Neural progenitor cell (in vitro differentiated cells): ENCODE data around the gene TELO2. TPM values are rescaled to one million over a fixed set of nuclear protein-coding genes. Genes with fewer than 3 reads are reported as not detected.

Experiments
- DNase-seq: peaks from one replicate; pipeline ENCODE4 v3.0.0-alpha.2; 2016; ENCODE audit warnings: low spot score
- H2AFZ ChIP-seq: fragments of 200-600 bp; sonication (generic); replicated peaks from 2 replicates; pipeline ENCODE4 v1.6.1; 2016; ENCODE audit warnings: antibody characterized with exemption
- H3F3A ChIP-seq: fragments of 200-600 bp; sonication (generic); 2 replicates; pipeline ENCODE4 v1.6.1; 2016; ENCODE audit warnings: antibody characterized with exemption, low read depth
- H3K27ac ChIP-seq: fragments of 200-600 bp; sonication (generic); 2 replicates; pipeline ENCODE4 v1.5.1; 2016; ENCODE audit warnings: mild to moderate bottlenecking
- H3K27me3 ChIP-seq: fragments of 200-600 bp; sonication (generic); 2 replicates; pipeline ENCODE4 v1.6.1; 2016; ENCODE audit warnings: mild to moderate bottlenecking, moderate library complexity
- H3K36me3 ChIP-seq: fragments of 200-600 bp; sonication (generic); 2 replicates; pipeline ENCODE4 v1.5.1; 2016
- H3K4me1 ChIP-seq: fragments of 200-600 bp; sonication (generic); 2 replicates; pipeline ENCODE4 v1.6.1; 2016; ENCODE audit warnings: mixed run types
- H3K4me2 ChIP-seq: fragments of 200-600 bp; sonication (generic); 2 replicates; pipeline ENCODE4 v1.6.1; 2016
- H3K4me3 ChIP-seq: fragments of 200-600 bp; sonication (generic); 2 replicates; pipeline ENCODE4 v1.5.1; 2016
- H3K79me2 ChIP-seq: fragments of 200-600 bp; sonication (generic); 2 replicates; pipeline ENCODE4 v1.6.1; 2016; ENCODE audit warnings: low read depth
- H3K9ac ChIP-seq: fragments of 200-600 bp; sonication (generic); 2 replicates; pipeline ENCODE4 v1.6.1; 2016
- H3K9me3 ChIP-seq: fragments of 200-600 bp; sonication (generic); 2 replicates; pipeline ENCODE4 v1.5.1; 2016; ENCODE audit warnings: low read depth
- H4K20me1 ChIP-seq: fragments of 200-600 bp; sonication (generic); 2 replicates; pipeline ENCODE4 v1.6.1; 2016; ENCODE audit warnings: low read depth
- H3K27ac Mint-ChIP-seq: 3 replicates; pipeline ENCODE4 v1.8.0; 2021; ENCODE audit warnings: mixed read lengths
- H3K27me3 Mint-ChIP-seq: 2 replicates; pipeline ENCODE4 v1.8.0; 2022; ENCODE audit warnings: low read depth, mild to moderate bottlenecking, inconsistent platforms, moderate library complexity, mixed read lengths; ENCODE audit not compliant: insufficient read depth
- H3K36me3 Mint-ChIP-seq: 3 replicates; pipeline ENCODE4 v1.8.0; 2021; ENCODE audit warnings: mixed read lengths
- H3K4me1 Mint-ChIP-seq: 3 replicates; pipeline ENCODE4 v1.8.0; 2021; ENCODE audit warnings: mixed read lengths
- H3K4me3 Mint-ChIP-seq: 3 replicates; pipeline ENCODE4 v1.8.0; 2021; ENCODE audit warnings: mild to moderate bottlenecking, moderate library complexity, mixed read lengths
- H3K9me3 Mint-ChIP-seq: 3 replicates; pipeline ENCODE4 v1.8.0; 2020; ENCODE audit warnings: mixed read lengths
- EZH2 ChIP-seq: fragments of 200-600 bp; sonication (generic); IDR thresholded peaks from 2 replicates; pipeline ENCODE4 v1.6.1; 2017; ENCODE audit warnings: antibody characterized with exemption, mild to moderate bottlenecking, moderate library complexity
- EZH2phosphoT487 ChIP-seq: fragments of 200-600 bp; sonication (generic); IDR thresholded peaks from 2 replicates; pipeline ENCODE4 v1.6.1; 2017; ENCODE audit warnings: antibody characterized with exemption
- total RNA-seq: library from RNA; depleted of rRNA; stranded (reverse); fragments of >200 nt; gene quantifications from 2 replicates; pipeline ENCODE4 v1.2.3, GENCODE V29; 2015; ENCODE audit warnings: low replicate concordance
- TF ChIP-seq, protein P1 (sequence below): fragments of 200-600 bp; sonication (generic); IDR thresholded peaks from 2 replicates; pipeline ENCODE4 v1.5.1; 2017; ENCODE audit warnings: antibody characterized with exemption, mild to moderate bottlenecking

Gene TELO2
- total RNA-seq, 1 donor from 2014 or later, result 18.3 TPM

DNA sequence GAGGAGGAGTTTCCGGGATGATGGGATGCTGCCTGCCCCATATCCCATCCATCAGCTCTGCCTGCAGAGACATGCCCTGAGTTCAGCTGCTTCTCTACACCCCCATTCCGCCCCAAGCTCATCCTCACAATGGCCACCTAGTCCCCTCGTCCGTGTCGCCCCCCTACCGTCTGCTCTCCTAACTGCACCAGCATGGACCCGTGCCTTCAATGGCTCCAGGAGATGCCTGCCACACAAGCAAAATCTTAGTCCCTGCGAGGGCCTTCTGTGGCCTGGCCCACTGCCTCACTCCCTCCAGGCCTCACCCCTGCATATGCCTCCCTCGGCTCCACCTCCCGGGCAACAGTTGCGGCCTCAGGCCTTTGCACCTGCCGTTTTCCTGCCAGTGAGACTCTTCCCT, 1.8 kb upstream of the TELO2 start:
- peaks cover 11% of the 10 kb centered on the region for H3F3A ChIP-seq
- Mint-ChIP-seq H3K27me3 (no peaks in the 10 kb centered on the region), H3K27ac (no peak overlapping the region), H3K36me3 (no peaks in the 10 kb centered on the region), H3K4me3 (peak overlapping the region; percentile 8), H3K4me1 (peaks cover 7% of the 10 kb centered on the region), H3K9me3 (no peaks in the 10 kb centered on the region)
- TF ChIP-seq, protein P1, sequence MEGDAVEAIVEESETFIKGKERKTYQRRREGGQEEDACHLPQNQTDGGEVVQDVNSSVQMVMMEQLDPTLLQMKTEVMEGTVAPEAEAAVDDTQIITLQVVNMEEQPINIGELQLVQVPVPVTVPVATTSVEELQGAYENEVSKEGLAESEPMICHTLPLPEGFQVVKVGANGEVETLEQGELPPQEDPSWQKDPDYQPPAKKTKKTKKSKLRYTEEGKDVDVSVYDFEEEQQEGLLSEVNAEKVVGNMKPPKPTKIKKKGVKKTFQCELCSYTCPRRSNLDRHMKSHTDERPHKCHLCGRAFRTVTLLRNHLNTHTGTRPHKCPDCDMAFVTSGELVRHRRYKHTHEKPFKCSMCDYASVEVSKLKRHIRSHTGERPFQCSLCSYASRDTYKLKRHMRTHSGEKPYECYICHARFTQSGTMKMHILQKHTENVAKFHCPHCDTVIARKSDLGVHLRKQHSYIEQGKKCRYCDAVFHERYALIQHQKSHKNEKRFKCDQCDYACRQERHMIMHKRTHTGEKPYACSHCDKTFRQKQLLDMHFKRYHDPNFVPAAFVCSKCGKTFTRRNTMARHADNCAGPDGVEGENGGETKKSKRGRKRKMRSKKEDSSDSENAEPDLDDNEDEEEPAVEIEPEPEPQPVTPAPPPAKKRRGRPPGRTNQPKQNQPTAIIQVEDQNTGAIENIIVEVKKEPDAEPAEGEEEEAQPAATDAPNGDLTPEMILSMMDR, result no peak
- TF ChIP-seq EZH2 (no peak), EZH2phosphoT487 (no peak)
- no peak overlapping the region for H3K4me2 ChIP-seq
- no peak overlapping the region for H3K4me3 ChIP-seq
- H4K20me1 ChIP-seq, result peaks cover 12% of the 10 kb centered on the region
- DNase-seq, result no peak
- H3K27me3 ChIP-seq, result no peaks in the 10 kb centered on the region
- H2AFZ ChIP-seq, result no peak overlapping the region
- peaks cover 10% of the 10 kb centered on the region for H3K4me1 ChIP-seq
- no peaks in the 10 kb centered on the region for H3K9me3 ChIP-seq
- H3K79me2 ChIP-seq, result peaks cover 23% of the 10 kb centered on the region
- no peak overlapping the region for H3K9ac ChIP-seq
- no peaks in the 10 kb centered on the region for H3K36me3 ChIP-seq
- no peak overlapping the region for H3K27ac ChIP-seq

- Histone ChIP-seq H3K36me3 (no peaks in the 10 kb centered on the region), H3K4me2 (peak overlapping the region; percentile 99), H4K20me1 (peaks cover 12% of the 10 kb centered on the region), H3F3A (peaks cover 11% of the 10 kb centered on the region), H2AFZ (peak overlapping the region; percentile 100), H3K9ac (no peak overlapping the region), H3K9me3 (no peaks in the 10 kb centered on the region), H3K27ac (no peak overlapping the region), H3K79me2 (peaks cover 23% of the 10 kb centered on the region), H3K4me3 (peak overlapping the region; percentile 96), H3K27me3 (no peaks in the 10 kb centered on the region), H3K4me1 (peaks cover 10% of the 10 kb centered on the region)
- Mint-ChIP-seq H3K9me3 (no peaks in the 10 kb centered on the region), H3K36me3 (no peaks in the 10 kb centered on the region), H3K4me1 (peaks cover 7% of the 10 kb centered on the region), H3K4me3 (peak overlapping the region; percentile 98), H3K27ac (peak overlapping the region; percentile 99), H3K27me3 (no peaks in the 10 kb centered on the region)
- no peak for DNase-seq
- TF ChIP-seq EZH2phosphoT487, result no peak
Observed at GRCh38 chr16:1492082-1492922, 858 bp upstream of the TELO2 start.

DNA sequence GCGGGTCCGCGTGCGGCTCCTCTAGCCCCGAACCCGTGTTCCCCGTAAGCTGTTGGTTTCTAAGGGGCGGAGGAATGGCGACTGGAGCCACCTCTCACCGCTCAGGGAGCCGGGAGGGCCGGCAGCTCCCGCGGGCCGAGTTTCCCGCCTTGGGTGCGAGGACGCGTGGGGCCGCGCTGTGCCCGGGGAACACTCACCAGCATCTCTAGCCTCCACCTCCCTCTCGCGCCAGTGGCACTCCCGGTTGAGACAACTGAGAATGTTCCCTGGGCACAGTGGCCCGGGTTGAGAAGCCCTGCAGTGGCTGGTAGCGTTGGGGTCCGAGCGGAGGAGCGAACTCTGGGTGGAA, 560 bp downstream of the TELO2 start:
- Histone ChIP-seq H3K9me3 (no peaks in the 10 kb centered on the region), H4K20me1 (peaks cover 12% of the 10 kb centered on the region), H3K27me3 (no peaks in the 10 kb centered on the region), H3K4me1 (peaks cover 10% of the 10 kb centered on the region), H3K79me2 (peaks cover 23% of the 10 kb centered on the region), H3K36me3 (no peaks in the 10 kb centered on the region), H2AFZ (peak overlapping the region; percentile 100), H3K4me2 (peak overlapping the region; percentile 99), H3K4me3 (peak overlapping the region; percentile 96), H3K9ac (peak overlapping the region; percentile 99), H3K27ac (no peak overlapping the region), H3F3A (peaks cover 11% of the 10 kb centered on the region)
- H3K36me3 Mint-ChIP-seq, result peaks cover 2% of the 10 kb centered on the region
- no peak overlapping the region for H3K27ac Mint-ChIP-seq
- H3K27me3 Mint-ChIP-seq, result no peaks in the 10 kb centered on the region
- peak; percentile 60 for DNase-seq
- H3K4me3 Mint-ChIP-seq, result peak overlapping the region; percentile 89
- no peaks in the 10 kb centered on the region for H3K9me3 Mint-ChIP-seq
- peaks cover 7% of the 10 kb centered on the region for H3K4me1 Mint-ChIP-seq
- TF ChIP-seq EZH2phosphoT487 (no peak), EZH2 (no peak)
- TF ChIP-seq, protein P1, result no peak

- peak overlapping the region; percentile 89 for H3K4me3 Mint-ChIP-seq
- peaks cover 7% of the 10 kb centered on the region for H3K4me1 Mint-ChIP-seq
- H3K36me3 Mint-ChIP-seq, result peaks cover 2% of the 10 kb centered on the region
- H3K9me3 Mint-ChIP-seq, result no peaks in the 10 kb centered on the region
- Histone ChIP-seq H3K27me3 (no peaks in the 10 kb centered on the region), H4K20me1 (peaks cover 12% of the 10 kb centered on the region), H3K9ac (peak overlapping the region; percentile 99), H3K79me2 (peaks cover 23% of the 10 kb centered on the region), H3K36me3 (no peaks in the 10 kb centered on the region), H3K4me3 (peak overlapping the region; percentile 96), H3K4me1 (peaks cover 10% of the 10 kb centered on the region), H3K4me2 (peak overlapping the region; percentile 99), H2AFZ (no peak overlapping the region), H3K9me3 (no peaks in the 10 kb centered on the region), H3F3A (peaks cover 11% of the 10 kb centered on the region), H3K27ac (no peak overlapping the region)
- peak; percentile 48 for DNase-seq
- TF ChIP-seq, protein P1, result peak; percentile 24
- no peak for TF ChIP-seq EZH2phosphoT487
- H3K27me3 Mint-ChIP-seq, result no peaks in the 10 kb centered on the region
- H3K27ac Mint-ChIP-seq, result no peak overlapping the region
Observed at GRCh38 chr16:1494129-1494640, 1.0 kb downstream of the TELO2 start.
